Neural progenitor cell (in vitro differentiated cells): Measurements from ENCODE around the gene TRIM66. TPM values are rescaled to one million over a fixed set of nuclear protein-coding genes. Genes with fewer than 3 reads are reported as not detected.

ENCODE experiments used
- DNase-seq: peaks from one replicate; pipeline ENCODE4 v3.0.0-alpha.2; 2016; ENCODE audit warnings: low spot score
- H2AFZ ChIP-seq: fragments of 200-600 bp; sonication (generic); replicated peaks from 2 replicates; pipeline ENCODE4 v1.6.1; 2016; ENCODE audit warnings: antibody characterized with exemption
- H3F3A ChIP-seq: fragments of 200-600 bp; sonication (generic); 2 replicates; pipeline ENCODE4 v1.6.1; 2016; ENCODE audit warnings: antibody characterized with exemption, low read depth
- H3K27ac ChIP-seq: fragments of 200-600 bp; sonication (generic); 2 replicates; pipeline ENCODE4 v1.5.1; 2016; ENCODE audit warnings: mild to moderate bottlenecking
- H3K27me3 ChIP-seq: fragments of 200-600 bp; sonication (generic); 2 replicates; pipeline ENCODE4 v1.6.1; 2016; ENCODE audit warnings: mild to moderate bottlenecking, moderate library complexity
- H3K36me3 ChIP-seq: fragments of 200-600 bp; sonication (generic); 2 replicates; pipeline ENCODE4 v1.5.1; 2016
- H3K4me1 ChIP-seq: fragments of 200-600 bp; sonication (generic); 2 replicates; pipeline ENCODE4 v1.6.1; 2016; ENCODE audit warnings: mixed run types
- H3K4me2 ChIP-seq: fragments of 200-600 bp; sonication (generic); 2 replicates; pipeline ENCODE4 v1.6.1; 2016
- H3K4me3 ChIP-seq: fragments of 200-600 bp; sonication (generic); 2 replicates; pipeline ENCODE4 v1.5.1; 2016
- H3K79me2 ChIP-seq: fragments of 200-600 bp; sonication (generic); 2 replicates; pipeline ENCODE4 v1.6.1; 2016; ENCODE audit warnings: low read depth
- H3K9ac ChIP-seq: fragments of 200-600 bp; sonication (generic); 2 replicates; pipeline ENCODE4 v1.6.1; 2016
- H3K9me3 ChIP-seq: fragments of 200-600 bp; sonication (generic); 2 replicates; pipeline ENCODE4 v1.5.1; 2016; ENCODE audit warnings: low read depth
- H4K20me1 ChIP-seq: fragments of 200-600 bp; sonication (generic); 2 replicates; pipeline ENCODE4 v1.6.1; 2016; ENCODE audit warnings: low read depth
- H3K27ac Mint-ChIP-seq: 3 replicates; pipeline ENCODE4 v1.8.0; 2021; ENCODE audit warnings: mixed read lengths
- H3K27me3 Mint-ChIP-seq: 2 replicates; pipeline ENCODE4 v1.8.0; 2022; ENCODE audit warnings: low read depth, mild to moderate bottlenecking, inconsistent platforms, moderate library complexity, mixed read lengths; ENCODE audit not compliant: insufficient read depth
- H3K36me3 Mint-ChIP-seq: 3 replicates; pipeline ENCODE4 v1.8.0; 2021; ENCODE audit warnings: mixed read lengths
- H3K4me1 Mint-ChIP-seq: 3 replicates; pipeline ENCODE4 v1.8.0; 2021; ENCODE audit warnings: mixed read lengths
- H3K4me3 Mint-ChIP-seq: 3 replicates; pipeline ENCODE4 v1.8.0; 2021; ENCODE audit warnings: mild to moderate bottlenecking, moderate library complexity, mixed read lengths
- H3K9me3 Mint-ChIP-seq: 3 replicates; pipeline ENCODE4 v1.8.0; 2020; ENCODE audit warnings: mixed read lengths
- EZH2 ChIP-seq: fragments of 200-600 bp; sonication (generic); IDR thresholded peaks from 2 replicates; pipeline ENCODE4 v1.6.1; 2017; ENCODE audit warnings: antibody characterized with exemption, mild to moderate bottlenecking, moderate library complexity
- EZH2phosphoT487 ChIP-seq: fragments of 200-600 bp; sonication (generic); IDR thresholded peaks from 2 replicates; pipeline ENCODE4 v1.6.1; 2017; ENCODE audit warnings: antibody characterized with exemption
- total RNA-seq: library from RNA; depleted of rRNA; stranded (reverse); fragments of >200 nt; gene quantifications from 2 replicates; pipeline ENCODE4 v1.2.3, GENCODE V29; 2015; ENCODE audit warnings: low replicate concordance
- TF ChIP-seq, protein P1 (sequence below): fragments of 200-600 bp; sonication (generic); IDR thresholded peaks from 2 replicates; pipeline ENCODE4 v1.5.1; 2017; ENCODE audit warnings: antibody characterized with exemption, mild to moderate bottlenecking

Gene TRIM66
- total RNA-seq, 1 donor from 2014 or later, result 0.95 TPM

GRCh38 chr11:8638300-8638699 is 44.2 kb downstream of the TRIM66 start:
- Histone ChIP-seq H3K4me3 (no peak overlapping the region), H3K79me2 (no peaks in the 10 kb centered on the region), H3K27me3 (no peaks in the 10 kb centered on the region), H3K27ac (no peak overlapping the region), H3K4me2 (no peak overlapping the region), H3K9ac (no peak overlapping the region), H3K9me3 (no peaks in the 10 kb centered on the region), H4K20me1 (no peaks in the 10 kb centered on the region), H3K36me3 (no peaks in the 10 kb centered on the region), H2AFZ (no peak overlapping the region), H3F3A (no peaks in the 10 kb centered on the region), H3K4me1 (peaks cover 10% of the 10 kb centered on the region)
- Mint-ChIP-seq H3K36me3 (peaks cover 19% of the 10 kb centered on the region), H3K27me3 (peaks cover 2% of the 10 kb centered on the region), H3K4me1 (peaks cover 15% of the 10 kb centered on the region), H3K27ac (no peak overlapping the region), H3K4me3 (no peak overlapping the region), H3K9me3 (peaks cover 8% of the 10 kb centered on the region)
- DNase-seq, result no peak
- TF ChIP-seq EZH2 (no peak), EZH2phosphoT487 (no peak)
- TF ChIP-seq, protein P1, sequence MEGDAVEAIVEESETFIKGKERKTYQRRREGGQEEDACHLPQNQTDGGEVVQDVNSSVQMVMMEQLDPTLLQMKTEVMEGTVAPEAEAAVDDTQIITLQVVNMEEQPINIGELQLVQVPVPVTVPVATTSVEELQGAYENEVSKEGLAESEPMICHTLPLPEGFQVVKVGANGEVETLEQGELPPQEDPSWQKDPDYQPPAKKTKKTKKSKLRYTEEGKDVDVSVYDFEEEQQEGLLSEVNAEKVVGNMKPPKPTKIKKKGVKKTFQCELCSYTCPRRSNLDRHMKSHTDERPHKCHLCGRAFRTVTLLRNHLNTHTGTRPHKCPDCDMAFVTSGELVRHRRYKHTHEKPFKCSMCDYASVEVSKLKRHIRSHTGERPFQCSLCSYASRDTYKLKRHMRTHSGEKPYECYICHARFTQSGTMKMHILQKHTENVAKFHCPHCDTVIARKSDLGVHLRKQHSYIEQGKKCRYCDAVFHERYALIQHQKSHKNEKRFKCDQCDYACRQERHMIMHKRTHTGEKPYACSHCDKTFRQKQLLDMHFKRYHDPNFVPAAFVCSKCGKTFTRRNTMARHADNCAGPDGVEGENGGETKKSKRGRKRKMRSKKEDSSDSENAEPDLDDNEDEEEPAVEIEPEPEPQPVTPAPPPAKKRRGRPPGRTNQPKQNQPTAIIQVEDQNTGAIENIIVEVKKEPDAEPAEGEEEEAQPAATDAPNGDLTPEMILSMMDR, result no peak

GRCh38 chr11:8636127-8636526 is 46.3 kb downstream of the TRIM66 start:
- TF ChIP-seq EZH2 (no peak), EZH2phosphoT487 (no peak)
- TF ChIP-seq, protein P1, result no peak
- no peak overlapping the region for H3K9ac ChIP-seq
- H3K36me3 Mint-ChIP-seq, result peaks cover 16% of the 10 kb centered on the region
- no peak overlapping the region for H3K4me2 ChIP-seq
- no peak overlapping the region for H3K4me3 Mint-ChIP-seq
- no peaks in the 10 kb centered on the region for H3K36me3 ChIP-seq
- H3K9me3 Mint-ChIP-seq, result peaks cover 8% of the 10 kb centered on the region
- no peak overlapping the region for H3K27ac ChIP-seq
- peaks cover 2% of the 10 kb centered on the region for H3K4me1 Mint-ChIP-seq
- no peaks in the 10 kb centered on the region for H3K79me2 ChIP-seq
- no peaks in the 10 kb centered on the region for H3K9me3 ChIP-seq
- peaks cover 3% of the 10 kb centered on the region for H3K27me3 Mint-ChIP-seq
- H3K4me3 ChIP-seq, result no peak overlapping the region
- no peak for DNase-seq
- no peak overlapping the region for H3K27ac Mint-ChIP-seq
- H4K20me1 ChIP-seq, result no peaks in the 10 kb centered on the region
- no peaks in the 10 kb centered on the region for H3K27me3 ChIP-seq
- H3F3A ChIP-seq, result no peaks in the 10 kb centered on the region
- H2AFZ ChIP-seq, result no peak overlapping the region
- peaks cover 10% of the 10 kb centered on the region for H3K4me1 ChIP-seq

DNA sequence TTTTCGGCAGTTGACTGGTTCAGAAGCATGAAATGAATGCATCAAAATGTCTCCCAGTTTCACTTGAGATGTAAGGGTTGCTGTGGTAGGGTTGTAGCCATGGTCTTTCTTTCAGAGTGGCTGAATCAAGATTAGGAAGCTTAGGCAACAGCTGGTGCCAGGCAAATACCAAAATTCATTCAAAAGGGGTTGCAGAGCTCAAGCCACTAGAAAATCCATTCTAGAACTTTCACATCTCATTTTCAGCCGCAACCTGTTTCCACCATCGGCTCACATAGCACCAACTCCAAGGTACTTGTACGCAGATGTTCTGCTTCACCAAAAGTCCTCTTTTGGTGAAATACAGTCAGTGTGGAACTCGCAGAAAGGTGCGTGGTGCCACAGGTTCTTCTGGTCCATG is 48.0 kb downstream of the TRIM66 start:
- no peak overlapping the region for H3K4me3 Mint-ChIP-seq
- H3K27ac Mint-ChIP-seq, result no peak overlapping the region
- peaks cover 8% of the 10 kb centered on the region for H3K9me3 Mint-ChIP-seq
- H3K4me1 Mint-ChIP-seq, result no peaks in the 10 kb centered on the region
- no peaks in the 10 kb centered on the region for H3K36me3 ChIP-seq
- H3K9me3 ChIP-seq, result no peaks in the 10 kb centered on the region
- H3K9ac ChIP-seq, result no peak overlapping the region
- H2AFZ ChIP-seq, result no peak overlapping the region
- no peak overlapping the region for H3K4me3 ChIP-seq
- H4K20me1 ChIP-seq, result no peaks in the 10 kb centered on the region
- no peaks in the 10 kb centered on the region for H3K4me1 ChIP-seq
- H3K27me3 ChIP-seq, result no peaks in the 10 kb centered on the region
- TF ChIP-seq, protein P1, result no peak
- H3K36me3 Mint-ChIP-seq, result peaks cover 16% of the 10 kb centered on the region
- peaks cover 7% of the 10 kb centered on the region for H3K27me3 Mint-ChIP-seq
- no peak overlapping the region for H3K27ac ChIP-seq
- no peak for DNase-seq
- H3K79me2 ChIP-seq, result no peaks in the 10 kb centered on the region
- H3F3A ChIP-seq, result no peaks in the 10 kb centered on the region
- H3K4me2 ChIP-seq, result no peak overlapping the region
